Mucosa of stomach (tissue), 1 donor: ENCODE results near the gene CES5A.
"Not testable (repeated sequence)": the region's sequence is repeated elsewhere in the genome, so short reads cannot be mapped to it uniquely, and the experiment has no call there.

Experiments
- H3K27me3 ChIP-seq: one replicate; pipeline ENCODE4 v1.7.0; 2013; ENCODE audit warnings: mild to moderate bottlenecking, low read length; ENCODE audit not compliant: control insufficient read depth, insufficient read depth
- H3K36me3 ChIP-seq: one replicate; pipeline ENCODE4 v1.7.0; 2013; ENCODE audit warnings: low read length; ENCODE audit not compliant: control insufficient read depth, insufficient read depth
- H3K4me1 ChIP-seq: one replicate; pipeline ENCODE4 v1.7.0; 2013; ENCODE audit warnings: mild to moderate bottlenecking, low read length; ENCODE audit not compliant: control insufficient read depth, insufficient read depth
- H3K4me3 ChIP-seq: one replicate; pipeline ENCODE4 v1.7.0; 2013; ENCODE audit warnings: low read length
- H3K9ac ChIP-seq: one replicate; pipeline ENCODE4 v1.7.0; 2013; ENCODE audit warnings: mild to moderate bottlenecking, low read length, moderate library complexity
- H3K9me3 ChIP-seq: one replicate; pipeline ENCODE4 v1.7.0; 2013; ENCODE audit warnings: mild to moderate bottlenecking, low read length, moderate library complexity; ENCODE audit not compliant: control insufficient read depth
- donor health status: Pancreatic carcinoma.

The CES5A gene

DNA sequence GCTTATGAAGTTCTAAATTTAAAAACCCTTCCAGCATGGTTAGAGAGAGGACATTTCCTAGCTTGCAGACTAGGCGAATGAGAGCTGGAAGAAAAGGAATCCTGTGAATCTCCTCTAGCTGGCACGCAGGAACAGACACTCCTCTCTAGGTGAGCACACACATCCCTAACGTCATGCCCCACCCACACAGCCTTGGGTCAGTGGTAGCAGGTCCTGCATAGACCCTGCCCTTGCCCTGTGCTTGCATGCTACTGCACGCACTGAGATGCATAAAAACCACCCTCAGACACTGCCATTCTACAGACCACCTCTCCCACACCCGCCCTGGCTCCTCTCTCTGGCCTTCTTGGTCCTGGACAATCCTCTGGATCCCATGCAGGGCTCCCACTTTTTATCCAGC is 65.8 kb downstream of the CES5A start:
- H3K4me3 ChIP-seq: no peak overlapping the region
- no peak overlapping the region for H3K9ac ChIP-seq
- no peaks in the 10 kb centered on the region for H3K9me3 ChIP-seq
- H3K27me3 ChIP-seq: no peaks in the 10 kb centered on the region
- no peaks in the 10 kb centered on the region for H3K4me1 ChIP-seq
- no peaks in the 10 kb centered on the region for H3K36me3 ChIP-seq

DNA sequence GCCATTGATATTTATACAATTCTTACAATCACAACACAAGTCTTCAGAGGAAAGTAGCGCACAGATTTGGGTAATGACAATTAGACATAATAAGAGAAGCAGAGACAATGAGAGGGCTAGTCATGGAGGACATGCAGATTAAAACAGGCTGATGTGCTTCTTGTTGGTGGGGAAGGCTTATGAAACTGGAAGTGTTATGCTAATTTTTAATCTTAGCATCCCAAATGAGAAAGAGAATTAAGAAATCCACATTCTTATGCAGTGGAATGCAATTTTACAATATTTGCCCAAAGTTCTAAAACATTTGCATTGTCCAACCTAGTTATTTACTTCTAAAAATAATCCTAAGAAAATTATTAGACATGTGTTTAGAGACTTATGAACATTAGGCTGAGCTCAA is 66.9 kb downstream of the CES5A start:
- not testable (repeated sequence) for H3K9ac ChIP-seq, H3K9me3 ChIP-seq, H3K4me1 ChIP-seq, H3K4me3 ChIP-seq, H3K36me3 ChIP-seq, H3K27me3 ChIP-seq

DNA sequence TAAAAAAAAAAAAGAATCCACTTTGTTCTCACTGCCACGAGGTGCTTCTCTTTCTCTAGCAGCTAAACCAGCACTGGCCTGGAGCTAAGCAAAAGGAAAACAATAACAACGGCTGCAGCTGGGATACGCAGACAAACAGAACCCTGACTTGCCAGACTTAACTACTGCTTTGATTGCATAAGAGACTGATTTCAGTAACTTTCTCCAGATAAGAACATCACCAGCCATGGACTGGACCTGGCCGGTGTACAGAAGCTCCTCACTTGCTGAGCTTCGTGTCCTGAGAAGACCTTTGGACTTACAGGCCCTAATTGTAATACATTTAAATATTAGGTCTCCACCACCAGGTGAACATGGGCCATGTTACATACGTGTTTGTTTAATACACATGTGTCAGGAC is 70.1 kb downstream of the CES5A start:
- H3K27me3 ChIP-seq, H3K9me3 ChIP-seq, H3K9ac ChIP-seq, H3K4me3 ChIP-seq, H3K4me1 ChIP-seq, H3K36me3 ChIP-seq: not testable (repeated sequence)

DNA sequence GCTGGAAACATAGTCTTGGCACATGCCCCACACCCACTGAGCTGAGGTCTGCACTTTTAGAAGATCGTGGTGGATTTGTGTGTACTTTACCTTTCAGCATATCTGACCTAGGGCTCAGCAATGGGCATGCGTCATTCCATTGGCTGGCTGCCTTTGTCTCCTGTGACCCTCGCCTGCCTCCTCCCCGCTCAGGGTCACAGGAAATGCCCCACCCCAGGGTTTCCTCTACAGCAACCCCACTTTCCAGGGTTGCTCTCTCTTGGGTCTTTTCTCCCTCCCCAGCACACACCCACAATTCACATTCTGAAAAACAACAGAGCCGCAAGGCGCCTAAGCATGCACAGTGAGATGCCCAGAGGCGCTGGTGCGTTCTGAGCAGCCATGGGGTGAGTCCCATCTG is 71.5 kb downstream of the CES5A start:
- not testable (repeated sequence) for H3K36me3 ChIP-seq

More for the DNA sequence above, 71.5 kb downstream of the CES5A start:
- not testable (repeated sequence) for H3K9ac ChIP-seq, H3K4me1 ChIP-seq, H3K4me3 ChIP-seq, H3K9me3 ChIP-seq, H3K27me3 ChIP-seq
